ENCODE measurements around the gene TP53I11. TPM values are rescaled to one million over a fixed set of nuclear protein-coding genes. Genes with fewer than 3 reads are reported as not detected.

Gene TP53I11
- total and polyA plus RNA-seq, 8 donors: 12.4 to 155 (median 27.3) TPM

DNA sequence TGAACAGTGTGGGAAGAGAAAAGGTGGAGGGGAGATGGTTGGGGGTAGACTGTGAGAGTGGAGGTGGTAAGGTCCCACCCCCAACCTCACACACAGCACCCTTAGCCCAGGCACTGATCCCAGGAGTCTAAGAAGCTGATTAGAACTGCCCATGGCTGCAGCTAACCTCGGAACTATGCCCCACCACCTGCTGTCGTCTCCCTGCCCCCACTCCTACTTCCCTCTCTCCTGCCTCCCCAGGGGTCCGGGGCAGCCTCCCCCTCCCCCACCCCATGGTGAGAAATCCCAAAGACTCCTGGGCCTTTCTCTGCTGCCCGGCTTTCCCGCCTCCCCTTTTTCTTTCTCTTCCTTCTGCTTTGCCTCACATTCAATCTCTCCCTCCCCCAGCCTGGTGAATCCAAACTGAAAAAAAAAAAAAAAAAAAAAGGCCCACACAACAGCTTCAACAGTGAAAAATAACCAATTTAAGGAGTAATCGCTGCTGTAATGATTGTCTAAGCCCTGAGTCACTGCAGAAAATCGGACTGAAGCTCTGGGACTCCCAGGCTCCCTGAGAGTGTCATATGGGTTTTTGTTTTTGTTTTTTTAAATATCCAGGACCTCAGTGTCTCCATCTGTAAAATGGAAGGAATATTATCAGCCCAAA lies 9.6 kb upstream of the TP53I11 start:
- H3K4me1 ChIP-seq: peaks cover 12 to 36% (median 15%) of the 10 kb centered on the region in 4 donors
- TF ChIP-seq POLR2AphosphoS5 (IDR thresholded peaks at IDR 0.05) (no peak), EP300 (IDR thresholded peaks at IDR 0.05) (no peak), POLR2A (IDR thresholded peaks at IDR 0.05) (no peak)
- TF ChIP-seq, protein P1, sequence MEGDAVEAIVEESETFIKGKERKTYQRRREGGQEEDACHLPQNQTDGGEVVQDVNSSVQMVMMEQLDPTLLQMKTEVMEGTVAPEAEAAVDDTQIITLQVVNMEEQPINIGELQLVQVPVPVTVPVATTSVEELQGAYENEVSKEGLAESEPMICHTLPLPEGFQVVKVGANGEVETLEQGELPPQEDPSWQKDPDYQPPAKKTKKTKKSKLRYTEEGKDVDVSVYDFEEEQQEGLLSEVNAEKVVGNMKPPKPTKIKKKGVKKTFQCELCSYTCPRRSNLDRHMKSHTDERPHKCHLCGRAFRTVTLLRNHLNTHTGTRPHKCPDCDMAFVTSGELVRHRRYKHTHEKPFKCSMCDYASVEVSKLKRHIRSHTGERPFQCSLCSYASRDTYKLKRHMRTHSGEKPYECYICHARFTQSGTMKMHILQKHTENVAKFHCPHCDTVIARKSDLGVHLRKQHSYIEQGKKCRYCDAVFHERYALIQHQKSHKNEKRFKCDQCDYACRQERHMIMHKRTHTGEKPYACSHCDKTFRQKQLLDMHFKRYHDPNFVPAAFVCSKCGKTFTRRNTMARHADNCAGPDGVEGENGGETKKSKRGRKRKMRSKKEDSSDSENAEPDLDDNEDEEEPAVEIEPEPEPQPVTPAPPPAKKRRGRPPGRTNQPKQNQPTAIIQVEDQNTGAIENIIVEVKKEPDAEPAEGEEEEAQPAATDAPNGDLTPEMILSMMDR (IDR thresholded peaks at IDR 0.05): no peak
- peak in 1 of 2 donors; percentile 20 for DNase-seq
- 46 to 59% (median 48%) methylated on average over 6 to 7 of the region's 7 CpGs for WGBS, 5 donors
- H3K4me3 ChIP-seq: no peak overlapping the region
- intact Hi-C loops (cut with DNase I; ENCODE audit: low total_unique reads): no loop called here
- H3K27me3 ChIP-seq: no peaks in the 10 kb centered on the region
- H3K9me3 ChIP-seq: no peaks in the 10 kb centered on the region
- no peak overlapping the region for H3K27ac ChIP-seq
- H3K36me3 ChIP-seq: no peaks in the 10 kb centered on the region

DNA sequence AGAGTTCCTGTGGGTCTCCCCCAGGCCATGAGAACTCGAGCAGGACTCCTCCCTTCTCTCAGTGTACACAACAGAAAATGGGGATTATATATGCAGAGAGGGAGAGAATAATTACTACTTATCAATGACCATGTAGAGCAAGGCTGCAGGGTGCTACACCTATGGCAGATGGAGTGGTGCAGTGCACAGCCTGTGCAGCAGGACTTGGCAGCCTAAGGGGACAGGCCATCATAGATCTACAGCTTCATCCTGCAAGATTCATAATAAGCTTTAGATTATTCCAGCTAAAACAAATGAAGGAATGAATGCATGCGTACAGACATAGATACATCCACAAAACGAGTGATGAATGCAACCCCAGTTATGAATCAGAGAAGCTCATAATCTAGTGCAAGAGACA lies 8.4 kb upstream of the TP53I11 start:
- no peak for DNase-seq
- peak overlapping the region in 3 of 5 donors; percentile 25 to 35 (median 34) for H3K27ac ChIP-seq
- H3K9me3 ChIP-seq: no peaks in the 10 kb centered on the region
- intact Hi-C loops (cut with DNase I; ENCODE audit: low total_unique reads): no loop called here
- no peaks in the 10 kb centered on the region for H3K36me3 ChIP-seq
- peaks cover 22 to 49% (median 24%) of the 10 kb centered on the region in 4 donors for H3K4me1 ChIP-seq
- no peaks in the 10 kb centered on the region for H3K27me3 ChIP-seq
- WGBS, 5 donors: 60 to 81% (median 72%) methylated on average over 3 of the region's 3 CpGs
- H3K4me3 ChIP-seq: no peak overlapping the region
- TF ChIP-seq EP300 (IDR thresholded peaks at IDR 0.05): no peak
- TF ChIP-seq POLR2AphosphoS5 (IDR thresholded peaks at IDR 0.05): no peak
- TF ChIP-seq, protein P1 (IDR thresholded peaks at IDR 0.05): no peak
- TF ChIP-seq POLR2A (IDR thresholded peaks at IDR 0.05): no peak

DNA sequence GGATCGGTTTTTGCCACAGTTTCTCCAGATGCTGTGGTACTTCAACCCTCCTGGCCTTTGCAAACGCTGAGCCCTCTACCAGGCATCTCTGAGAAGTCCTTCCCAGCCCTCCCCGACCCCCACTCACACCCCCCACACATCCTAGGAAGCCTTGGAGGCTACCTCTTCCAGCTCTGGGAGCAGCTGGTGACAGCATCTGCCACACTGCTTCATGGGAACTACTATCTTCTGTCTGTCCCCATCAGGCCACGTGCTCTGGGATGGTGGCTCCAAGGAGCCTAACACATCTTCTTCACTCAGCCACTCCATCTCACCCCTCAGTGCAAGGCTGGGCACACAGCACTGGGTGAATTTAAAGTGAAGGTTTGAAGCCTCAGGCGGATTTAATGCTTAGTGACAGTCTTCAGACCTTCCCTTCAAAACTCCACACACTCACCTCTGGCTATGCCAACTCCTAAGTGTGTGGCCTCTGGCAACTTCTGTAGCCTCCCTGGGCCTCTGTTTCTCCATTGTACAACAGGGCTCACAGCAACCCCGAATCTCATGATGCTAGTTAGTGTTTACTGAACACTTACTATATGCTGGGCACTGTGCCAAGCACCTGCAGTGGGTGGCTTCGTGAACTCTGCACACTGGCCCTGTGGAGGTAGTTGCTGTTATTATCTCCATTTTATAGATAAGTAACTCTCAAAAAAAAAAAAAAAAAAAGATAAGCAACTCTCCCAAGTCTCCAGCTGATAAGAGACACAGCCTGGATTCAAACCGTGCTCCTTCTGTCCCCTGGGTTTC lies 7.3 kb upstream of the TP53I11 start:
- intact Hi-C loops (cut with DNase I; ENCODE audit: low total_unique reads): no loop called here
- no peaks in the 10 kb centered on the region for H3K27me3 ChIP-seq
- H3K4me3 ChIP-seq: no peak overlapping the region
- H3K36me3 ChIP-seq: no peaks in the 10 kb centered on the region
- peak; percentile 71 to 72 for DNase-seq
- H3K27ac ChIP-seq: peak overlapping the region in 2 of 5 donors; percentile 25 to 34
- TF ChIP-seq, protein P1 (IDR thresholded peaks at IDR 0.05): no peak
- TF ChIP-seq POLR2AphosphoS5 (IDR thresholded peaks at IDR 0.05) (peak in 1 of 3 donors; percentile 9), POLR2A (IDR thresholded peaks at IDR 0.05) (no peak)
- no peaks in the 10 kb centered on the region for H3K9me3 ChIP-seq
- 54 to 63% (median 58%) methylated on average over 8 of the region's 8 CpGs for WGBS, 5 donors
- H3K4me1 ChIP-seq: peaks cover 23 to 60% (median 25%) of the 10 kb centered on the region in 4 donors

DNA sequence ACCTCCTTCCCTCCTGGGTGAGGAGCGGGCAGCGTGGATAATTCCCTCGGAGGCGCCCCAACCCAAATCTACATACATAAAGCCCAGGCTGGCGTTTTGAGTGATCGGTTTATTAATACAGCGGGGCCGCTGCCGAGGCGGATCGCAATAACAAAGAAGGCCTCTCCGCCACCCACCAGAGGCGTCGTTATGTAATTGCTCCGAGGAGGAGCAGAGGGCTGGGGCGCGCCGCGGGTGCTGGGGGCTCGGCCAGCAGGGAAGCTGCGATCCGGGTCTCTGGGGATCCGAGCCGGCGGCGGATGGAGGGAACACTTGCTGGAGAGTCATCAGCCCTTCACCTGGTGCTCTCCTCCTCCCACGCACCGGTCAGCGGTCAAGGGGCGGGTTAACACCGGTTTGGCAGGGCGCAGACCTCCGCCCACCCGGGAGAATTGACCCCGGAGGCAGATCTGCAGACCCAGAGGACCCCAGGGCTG lies 6.4 kb upstream of the TP53I11 start:
- no peaks in the 10 kb centered on the region for H3K27me3 ChIP-seq
- H3K9me3 ChIP-seq: no peaks in the 10 kb centered on the region
- H3K4me1 ChIP-seq: peaks cover 23 to 68% (median 25%) of the 10 kb centered on the region in 4 donors
- peak in 1 of 2 donors; percentile 78 for DNase-seq
- TF ChIP-seq, protein P1 (IDR thresholded peaks at IDR 0.05): no peak
- TF ChIP-seq EP300 (IDR thresholded peaks at IDR 0.05) (no peak), POLR2A (IDR thresholded peaks at IDR 0.05) (no peak), POLR2AphosphoS5 (IDR thresholded peaks at IDR 0.05) (no peak)
- 26 to 40% (median 32%) methylated on average over 24 to 35 of the region's 35 CpGs for WGBS, 5 donors
- no peak overlapping the region for H3K4me3 ChIP-seq
- H3K36me3 ChIP-seq: no peaks in the 10 kb centered on the region
- intact Hi-C loops (cut with DNase I; ENCODE audit: low total_unique reads): no loop called here
- H3K27ac ChIP-seq: no peak overlapping the region

Measured in stomach (tissue), 9 donors.